ENCODE measurements around the gene ERF. TPM values are rescaled to one million over a fixed set of nuclear protein-coding genes. Genes with fewer than 3 reads are reported as not detected.

The ERF gene
- total and polyA plus RNA-seq, 2 of the 8 experiments (the other 6 are each of a cell fraction or from before 2014, with no cell fraction given): 43.7 to 62.7 TPM

DNA sequence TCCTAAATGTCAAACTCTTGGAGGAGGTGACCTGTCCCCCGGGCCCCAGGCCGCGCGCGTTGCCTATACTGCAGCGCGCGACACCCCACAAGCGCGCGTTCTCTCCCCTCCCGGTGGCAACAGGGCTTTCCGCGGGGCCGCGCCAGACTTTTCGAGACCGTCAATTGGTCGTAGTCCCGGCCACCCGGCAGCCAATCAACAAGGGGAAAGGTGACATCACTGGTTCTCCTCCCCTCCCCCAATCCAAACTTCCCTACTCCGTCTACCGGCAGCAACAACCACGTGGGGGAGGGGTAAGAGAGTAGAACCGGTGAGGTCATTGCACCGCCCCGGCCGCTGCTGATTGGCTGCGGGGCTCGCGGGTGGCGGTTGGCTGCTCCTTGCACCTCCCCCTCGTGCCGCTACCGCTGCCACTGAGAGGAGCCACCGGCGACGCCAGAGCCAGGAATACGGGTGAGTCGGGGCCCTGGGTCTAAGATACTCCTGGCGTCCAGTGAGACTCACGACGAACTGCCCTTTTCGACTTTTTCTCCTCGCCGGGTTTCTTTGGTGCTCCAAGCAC, 13.3 kb upstream of the ERF start (continued):
- TF ChIP-seq SIN3A (conservative IDR thresholded peaks at IDR 0.05 in 1 of 2, IDR thresholded peaks at IDR 0.05 in 1 of 2; ENCODE audit: low read depth in 1 of 2, low read length in 2 of 2) (peak in 1 of 2 experiments; percentile 47; a peak in 2 of 4 replicates), BCL11A (IDR thresholded peaks at IDR 0.05; ENCODE audit: low read depth in 2 of 2, low read length in 2 of 2) (no peak), JUN (IDR thresholded peaks at IDR 0.05; ENCODE audit: low read depth, low read length) (peak; percentile 98), ASH2L (IDR thresholded peaks at IDR 0.05; ENCODE audit: low read length) (peak; percentile 52), TCF12 (IDR thresholded peaks at IDR 0.05; ENCODE audit: low read depth, low read length) (no peak), JUND (IDR thresholded peaks at IDR 0.05; ENCODE audit: low read length) (peak; percentile 96), MAX (IDR thresholded peaks at IDR 0.05) (peak; percentile 82), TBP (IDR thresholded peaks at IDR 0.05; ENCODE audit: low read depth, low read length) (peak; percentile 38; the same call in 1 of the 2 replicates), CTBP2 (IDR thresholded peaks at IDR 0.05; ENCODE audit: borderline replicate concordance, insufficient read depth, insufficient read length, low read length) (peak; percentile 80), KDM1A (IDR thresholded peaks at IDR 0.05; ENCODE audit: borderline replicate concordance, low read length) (no peak), YY1 (IDR thresholded peaks at IDR 0.05; ENCODE audit: low read depth, low read length) (0 out of 2 replicates have a peak, but pooled peaks have one; percentile 6), BACH1 (IDR thresholded peaks at IDR 0.05; ENCODE audit: low read length) (0 out of 2 replicates have a peak, but pooled peaks have one; percentile 16), PHF8 (conservative IDR thresholded peaks at IDR 0.05; ENCODE audit: low read depth, low read length) (peak; percentile 69; the same call in 1 of the 2 replicates), TAF1 (IDR thresholded peaks at IDR 0.05; ENCODE audit: low read depth, low read length) (peak; percentile 58; the same call in 1 of the 2 replicates), SP1 (IDR thresholded peaks at IDR 0.05; ENCODE audit: low read depth, low read length) (peak; percentile 89), EP300 (IDR thresholded peaks at IDR 0.05; ENCODE audit: borderline replicate concordance in 1 of 2, low read depth in 2 of 2, low read length in 2 of 2) (peak; percentile 49 to 85; a peak in 2 of 3 replicates), RFX5 (IDR thresholded peaks at IDR 0.05; ENCODE audit: borderline replicate concordance, low read depth, low read length) (peak; percentile 78)
- TF ChIP-seq, protein P1, sequence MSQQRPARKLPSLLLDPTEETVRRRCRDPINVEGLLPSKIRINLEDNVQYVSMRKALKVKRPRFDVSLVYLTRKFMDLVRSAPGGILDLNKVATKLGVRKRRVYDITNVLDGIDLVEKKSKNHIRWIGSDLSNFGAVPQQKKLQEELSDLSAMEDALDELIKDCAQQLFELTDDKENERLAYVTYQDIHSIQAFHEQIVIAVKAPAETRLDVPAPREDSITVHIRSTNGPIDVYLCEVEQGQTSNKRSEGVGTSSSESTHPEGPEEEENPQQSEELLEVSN (IDR thresholded peaks at IDR 0.05): peak; percentile 21; the same call in 1 of the 2 replicates
- TF ChIP-seq, protein P2, sequence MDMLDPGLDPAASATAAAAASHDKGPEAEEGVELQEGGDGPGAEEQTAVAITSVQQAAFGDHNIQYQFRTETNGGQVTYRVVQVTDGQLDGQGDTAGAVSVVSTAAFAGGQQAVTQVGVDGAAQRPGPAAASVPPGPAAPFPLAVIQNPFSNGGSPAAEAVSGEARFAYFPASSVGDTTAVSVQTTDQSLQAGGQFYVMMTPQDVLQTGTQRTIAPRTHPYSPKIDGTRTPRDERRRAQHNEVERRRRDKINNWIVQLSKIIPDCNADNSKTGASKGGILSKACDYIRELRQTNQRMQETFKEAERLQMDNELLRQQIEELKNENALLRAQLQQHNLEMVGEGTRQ (IDR thresholded peaks at IDR 0.05; ENCODE audit: low read length): peak; percentile 69; the same call in 1 of the 2 replicates
